ENCODE measurements around the gene PRR23E. TPM values are rescaled to one million over a fixed set of nuclear protein-coding genes. Genes with fewer than 3 reads are reported as not detected.

PRR23E gene
- total RNA-seq, 1 donor from 2014 or later: not detected

- ATAC-seq (no peak), DNase-seq (no peak)
- no peak for TF ChIP-seq CTCF (IDR thresholded peaks at IDR 0.05)
Measured at GRCh38 chr3:127247292-127247691, 54.4 kb downstream of the PRR23E start.

More at GRCh38 chr3:127247292-127247691, 54.4 kb downstream of the PRR23E start:
- no peaks in the 10 kb centered on the region for H3K36me3 ChIP-seq
- H3K9me3 ChIP-seq: peaks cover 17% of the 10 kb centered on the region
- no peaks in the 10 kb centered on the region for H3K27me3 ChIP-seq (ENCODE audit: low read depth)
- no peak overlapping the region for H3K4me3 ChIP-seq
- H3K4me1 ChIP-seq: no peaks in the 10 kb centered on the region
- H3K27ac ChIP-seq: no peak overlapping the region
- intact Hi-C loops (cut with DNase I): no loop called here

Other genes with a start within 250 kb of the PRR23E start
- gene PLXNA1, start 210.0 kb upstream of the PRR23E start, total RNA-seq: 48.1 TPM
- not detected for gene PRR20G, start 94.9 kb downstream of the PRR23E start, total RNA-seq

All from lower lobe of right lung (tissue), 2 donors.